ENCODE data around the gene CNTD1. TPM values are rescaled to one million over a fixed set of nuclear protein-coding genes. Genes with fewer than 3 reads are reported as not detected.

The CNTD1 gene, protein sequence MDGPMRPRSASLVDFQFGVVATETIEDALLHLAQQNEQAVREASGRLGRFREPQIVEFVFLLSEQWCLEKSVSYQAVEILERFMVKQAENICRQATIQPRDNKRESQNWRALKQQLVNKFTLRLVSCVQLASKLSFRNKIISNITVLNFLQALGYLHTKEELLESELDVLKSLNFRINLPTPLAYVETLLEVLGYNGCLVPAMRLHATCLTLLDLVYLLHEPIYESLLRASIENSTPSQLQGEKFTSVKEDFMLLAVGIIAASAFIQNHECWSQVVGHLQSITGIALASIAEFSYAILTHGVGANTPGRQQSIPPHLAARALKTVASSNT
- not detected for polyA plus RNA-seq (2013, experiment 1 of 2)
- 0.07 TPM for polyA plus RNA-seq (2013, experiment 2 of 2)

DNA sequence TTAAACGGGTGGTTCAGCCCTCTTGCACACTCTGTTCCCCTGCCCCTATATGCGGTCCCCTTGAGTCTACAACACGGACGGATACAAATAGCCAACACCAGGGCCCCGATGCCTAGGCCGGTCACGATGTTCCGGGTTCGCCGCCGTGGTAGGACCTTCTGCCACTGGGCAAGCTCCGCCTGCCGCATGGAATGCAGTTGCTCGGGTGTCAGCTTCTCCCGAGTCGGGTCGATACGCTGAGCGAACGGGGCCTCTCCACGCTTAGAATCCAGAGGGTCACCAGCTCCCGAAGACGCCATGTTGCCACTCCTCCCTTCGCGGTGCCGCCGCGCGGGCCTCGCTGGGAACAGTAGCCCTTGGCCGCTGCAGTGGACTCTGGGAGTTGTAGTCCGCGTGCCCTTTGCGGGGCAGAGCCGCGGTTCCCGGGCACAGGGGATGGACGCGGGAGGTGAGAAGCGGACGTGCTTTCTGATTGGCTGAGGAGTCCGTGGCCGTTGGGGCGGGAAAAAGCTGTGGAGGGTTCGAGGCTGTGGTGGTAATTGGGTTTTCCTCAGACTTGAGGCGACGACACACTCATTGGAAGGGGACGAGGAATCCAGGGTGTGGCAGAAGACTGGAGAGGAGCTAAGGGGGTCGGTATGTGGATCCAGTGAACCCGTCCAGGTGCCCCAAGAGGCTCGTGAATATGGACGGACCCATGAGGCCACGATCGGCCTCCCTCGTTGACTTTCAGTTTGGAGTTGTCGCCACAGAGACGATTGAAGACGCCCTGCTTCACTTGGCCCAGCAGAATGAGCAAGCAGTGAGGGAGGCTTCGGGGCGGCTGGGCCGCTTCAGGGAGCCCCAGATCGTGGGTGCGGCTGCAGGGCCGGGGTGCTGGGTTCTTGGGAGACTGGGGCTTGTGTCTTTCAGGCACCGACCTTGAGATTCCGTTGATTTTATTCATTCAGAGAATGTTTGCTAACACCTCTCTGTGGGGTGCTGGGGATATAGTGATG, at the start of gene CNTD1, which contains the start of gene COA3:
CNTD1 (plus strand) TSS at position 479 of the 998 bp plus-strand sequence; CDS start at position 686, 207 bp downstream.
COA3 (minus strand) TSS at position 322 of the 998 bp plus-strand sequence; CDS start at position 299, 23 bp downstream.
- H4K8ac ChIP-seq (ENCODE audit: low read length) = peak within 1 kb of the TSS; percentile 89
- H2BK12ac ChIP-seq (ENCODE audit: low read length in 2 of 2) = peak within 1 kb of the TSS; percentile 34 to 55
- H3K27me3 ChIP-seq (ENCODE audit: control insufficient read depth in 1 of 2, insufficient read depth in 1 of 2, low read length in 2 of 2) = no peaks in the 10 kb centered on the region
- H3K4me1 ChIP-seq (ENCODE audit: control insufficient read depth, insufficient read depth, low read depth, low read length) = peaks cover 21% of the 10 kb centered on the region
- H3K18ac ChIP-seq (ENCODE audit: low read depth in 1 of 2, low read length in 2 of 2) = peak within 1 kb of the TSS; percentile 93 to 98
- no peaks in the 10 kb centered on the region for H3K9me3 ChIP-seq (ENCODE audit: control insufficient read depth, low read length)
- H3K9ac ChIP-seq (ENCODE audit: low read length) = peak within 1 kb of the TSS; percentile 96
- peak within 1 kb of the TSS; percentile 12 for H2BK15ac ChIP-seq (ENCODE audit: low read depth, poor library complexity, severe bottlenecking)
- H3K36me3 ChIP-seq (ENCODE audit: control insufficient read depth in 1 of 2, insufficient read depth in 2 of 2, low read depth in 1 of 2, low read length in 2 of 2) = peaks cover 15 to 24% of the 10 kb centered on the region in 2 experiments
- peak within 1 kb of the TSS; percentile 81 for H3K4me2 ChIP-seq (ENCODE audit: low read length, poor library complexity, severe bottlenecking)
- peak within 1 kb of the TSS; percentile 66 for H2BK5ac ChIP-seq (ENCODE audit: low read depth, low read length, poor library complexity, severe bottlenecking)
- H2BK120ac ChIP-seq (ENCODE audit: low read depth, low read length) = no peak within 1 kb of the TSS
- H2AFZ ChIP-seq (ENCODE audit: low read depth, low read length) = peak within 1 kb of the TSS; percentile 83
- peak within 1 kb of the TSS; percentile 28 for H2AK5ac ChIP-seq (ENCODE audit: low read length, severe bottlenecking)
- peak within 1 kb of the TSS; percentile 96 to 99 for H3K4me3 ChIP-seq (ENCODE audit: insufficient read depth in 1 of 2, low read depth in 1 of 2, low read length in 2 of 2)
- H3K14ac ChIP-seq (ENCODE audit: low read length in 2 of 2) = peak within 1 kb of the TSS in 1 of 2 experiments; percentile 82
- WGBS = 31% methylated on average over 66 of the region's 66 CpGs
- H3K4ac ChIP-seq (ENCODE audit: low read depth in 1 of 2, low read length in 2 of 2) = peak within 1 kb of the TSS; percentile 62 to 77
- peaks cover 18% of the 10 kb centered on the region for H3K79me1 ChIP-seq (replicated peaks; ENCODE audit: low read length, poor library complexity, severe bottlenecking)
- peak within 1 kb of the TSS in 1 of 2 experiments; percentile 23 for H3K23ac ChIP-seq (ENCODE audit: low read length in 2 of 2)
- H3K27ac ChIP-seq (ENCODE audit: low read length, poor library complexity, severe bottlenecking) = peak within 1 kb of the TSS; percentile 46
- peak; percentile 86 for DNase-seq
- H4K91ac ChIP-seq (ENCODE audit: low read length) = peak within 1 kb of the TSS; percentile 48

DNA sequence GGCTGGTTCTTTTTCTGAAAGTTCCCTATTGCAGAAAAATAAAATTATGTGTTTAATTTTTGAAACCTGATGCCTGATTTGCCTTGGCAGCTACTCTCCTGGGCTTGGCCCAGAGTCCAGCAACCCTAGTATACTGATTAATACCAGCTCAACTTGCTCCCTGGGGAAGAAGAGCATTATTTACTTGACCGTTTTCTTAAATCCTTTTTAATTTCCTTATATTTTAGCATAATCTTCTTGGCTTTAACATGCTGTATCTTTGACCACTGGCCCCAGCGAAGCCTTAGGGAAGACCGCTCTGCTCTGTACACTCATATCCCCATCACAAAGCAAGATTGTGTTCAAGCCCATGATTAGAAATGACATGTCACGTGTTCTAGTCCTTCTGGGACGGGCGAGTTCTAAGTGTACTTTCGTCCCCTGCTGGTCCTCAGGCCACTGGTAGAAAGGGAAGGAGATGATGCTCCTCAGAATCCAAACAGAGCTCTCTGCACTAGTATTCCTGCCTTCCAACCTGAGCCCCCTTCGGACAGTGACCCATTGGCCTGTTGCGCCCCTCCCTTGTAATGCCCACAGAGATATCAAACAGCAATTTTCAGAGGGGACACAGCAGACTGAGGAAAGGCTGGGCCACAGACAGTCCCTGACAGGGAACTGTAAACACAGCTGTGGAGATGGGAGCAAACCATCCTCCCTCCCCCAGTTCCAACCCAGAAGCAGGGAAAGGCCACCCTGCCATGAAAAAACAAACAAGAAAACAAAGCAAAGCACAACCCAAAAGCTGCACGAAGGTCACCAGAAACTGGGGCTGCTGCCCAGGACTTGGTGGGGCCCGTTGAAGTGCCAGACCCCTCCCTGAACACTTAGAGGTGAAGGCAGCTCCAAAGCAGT, 49.5 kb upstream of the CNTD1 start:
- H3K27ac ChIP-seq (ENCODE audit: low read length, poor library complexity, severe bottlenecking) = no peak overlapping the region
- no peak for DNase-seq
- H4K8ac ChIP-seq (ENCODE audit: low read length) = no peak overlapping the region
- H3K36me3 ChIP-seq (ENCODE audit: control insufficient read depth in 1 of 2, insufficient read depth in 2 of 2, low read depth in 1 of 2, low read length in 2 of 2) = no peaks in the 10 kb centered on the region
- no peak overlapping the region for H2BK5ac ChIP-seq (ENCODE audit: low read depth, low read length, poor library complexity, severe bottlenecking)
- no peaks in the 10 kb centered on the region for H3K9me3 ChIP-seq (ENCODE audit: control insufficient read depth, low read length)
- no peak overlapping the region for H3K23ac ChIP-seq (ENCODE audit: low read length in 2 of 2)
- H4K91ac ChIP-seq (ENCODE audit: low read length) = no peak overlapping the region
- 75% methylated on average over 11 of the region's 11 CpGs for WGBS
- H2AFZ ChIP-seq (ENCODE audit: low read depth, low read length) = no peak overlapping the region
- H3K9ac ChIP-seq (ENCODE audit: low read length) = peak overlapping the region; percentile 25
- H2BK120ac ChIP-seq (ENCODE audit: low read depth, low read length) = no peak overlapping the region
- H3K4ac ChIP-seq (ENCODE audit: low read depth in 1 of 2, low read length in 2 of 2) = no peak overlapping the region
- H2BK15ac ChIP-seq (ENCODE audit: low read depth, poor library complexity, severe bottlenecking) = no peak overlapping the region
- no peak overlapping the region for H3K14ac ChIP-seq (ENCODE audit: low read length in 2 of 2)
- H3K79me1 ChIP-seq (replicated peaks; ENCODE audit: low read length, poor library complexity, severe bottlenecking) = peaks cover 2% of the 10 kb centered on the region
- H2AK5ac ChIP-seq (ENCODE audit: low read length, severe bottlenecking) = no peak overlapping the region
- peak overlapping the region in 1 of 2 experiments; percentile 15 for H2BK12ac ChIP-seq (ENCODE audit: low read length in 2 of 2)
- no peak overlapping the region for H3K4me3 ChIP-seq (ENCODE audit: insufficient read depth in 1 of 2, low read depth in 1 of 2, low read length in 2 of 2)
- H3K18ac ChIP-seq (ENCODE audit: low read depth in 1 of 2, low read length in 2 of 2) = no peak overlapping the region
- peaks cover 3% of the 10 kb centered on the region for H3K4me1 ChIP-seq (ENCODE audit: control insufficient read depth, insufficient read depth, low read depth, low read length)
- peaks cover 0 to 16% of the 10 kb centered on the region in 2 experiments for H3K27me3 ChIP-seq (ENCODE audit: control insufficient read depth in 1 of 2, insufficient read depth in 1 of 2, low read length in 2 of 2)
- no peak overlapping the region for H3K4me2 ChIP-seq (ENCODE audit: low read length, poor library complexity, severe bottlenecking)

DNA sequence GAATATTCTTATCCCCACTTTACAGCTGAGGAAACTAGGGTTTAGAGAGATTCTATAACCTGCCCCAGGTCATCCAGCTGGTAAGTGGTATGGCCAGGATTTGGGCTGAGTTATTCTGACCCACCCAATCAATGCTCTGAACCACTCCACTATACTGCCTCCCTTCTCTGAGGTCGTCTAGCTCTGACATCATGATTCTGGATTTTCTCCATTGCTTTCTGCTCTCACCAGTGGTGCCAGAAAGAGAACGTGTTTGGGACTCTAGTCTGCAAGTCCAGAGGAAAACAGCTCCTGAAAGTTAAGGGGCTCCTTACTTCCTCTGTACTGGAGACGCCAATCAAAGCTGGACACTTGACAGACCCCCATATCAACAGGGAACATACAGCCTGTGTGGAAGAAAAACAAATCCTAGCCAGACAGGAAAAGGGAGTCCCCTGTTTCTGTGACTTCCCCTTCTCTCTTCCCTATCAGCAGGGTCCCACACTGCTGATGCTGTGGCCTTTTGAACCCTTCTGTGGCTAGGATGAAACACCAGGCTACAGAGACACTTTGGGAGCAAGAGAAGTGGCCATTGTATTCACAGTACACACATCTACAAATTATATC, 47.8 kb upstream of the CNTD1 start:
- DNase-seq = no peak
- no peak overlapping the region for H3K4me3 ChIP-seq (ENCODE audit: insufficient read depth in 1 of 2, low read depth in 1 of 2, low read length in 2 of 2)

More for the DNA sequence above, 47.8 kb upstream of the CNTD1 start:
- Histone ChIP-seq H4K8ac (ENCODE audit: low read length) (no peak overlapping the region), H3K23ac (ENCODE audit: low read length in 2 of 2) (no peak overlapping the region), H3K4ac (ENCODE audit: low read depth in 1 of 2, low read length in 2 of 2) (no peak overlapping the region), H2BK12ac (ENCODE audit: low read length in 2 of 2) (no peak overlapping the region), H2BK5ac (ENCODE audit: low read depth, low read length, poor library complexity, severe bottlenecking) (no peak overlapping the region), H3K9me3 (ENCODE audit: control insufficient read depth, low read length) (no peaks in the 10 kb centered on the region), H2BK120ac (ENCODE audit: low read depth, low read length) (no peak overlapping the region), H3K27me3 (ENCODE audit: control insufficient read depth in 1 of 2, insufficient read depth in 1 of 2, low read length in 2 of 2) (peaks cover 0 to 24% of the 10 kb centered on the region in 2 experiments), H3K4me1 (ENCODE audit: control insufficient read depth, insufficient read depth, low read depth, low read length) (peaks cover 4% of the 10 kb centered on the region), H3K18ac (ENCODE audit: low read depth in 1 of 2, low read length in 2 of 2) (no peak overlapping the region), H3K27ac (ENCODE audit: low read length, poor library complexity, severe bottlenecking) (no peak overlapping the region), H2BK15ac (ENCODE audit: low read depth, poor library complexity, severe bottlenecking) (no peak overlapping the region), H3K4me2 (ENCODE audit: low read length, poor library complexity, severe bottlenecking) (no peak overlapping the region), H4K91ac (ENCODE audit: low read length) (no peak overlapping the region), H3K9ac (ENCODE audit: low read length) (no peak overlapping the region), H3K79me1 (replicated peaks; ENCODE audit: low read length, poor library complexity, severe bottlenecking) (no peaks in the 10 kb centered on the region), H2AK5ac (ENCODE audit: low read length, severe bottlenecking) (no peak overlapping the region), H2AFZ (ENCODE audit: low read depth, low read length) (no peak overlapping the region), H3K14ac (ENCODE audit: low read length in 2 of 2) (no peak overlapping the region), H3K36me3 (ENCODE audit: control insufficient read depth in 1 of 2, insufficient read depth in 2 of 2, low read depth in 1 of 2, low read length in 2 of 2) (no peaks in the 10 kb centered on the region)
- WGBS = 50% methylated on average over 3 of the region's 3 CpGs

All from mesenchymal stem cell (in vitro differentiated cells and primary cell).